ENCODE measurements around the gene SSBP2. TPM values are rescaled to one million over a fixed set of nuclear protein-coding genes. Genes with fewer than 3 reads are reported as not detected.
"Not testable (repeated sequence)": the region's sequence is repeated elsewhere in the genome, so short reads cannot be mapped to it uniquely, and the experiment has no call there.

SSBP2 gene
- polyA plus RNA-seq, 4 donors = 84.8 to 96.7 (median 91.8) TPM

GRCh38 chr5:81544351-81545018 lies 206.4 kb downstream of the SSBP2 start:
- DNase-seq (ENCODE audit: low read depth in 4 of 4, low spot score in 3 of 4) = no peak

GRCh38 chr5:81542242-81542641 lies 208.7 kb downstream of the SSBP2 start:
- DNase-seq (ENCODE audit: low read depth in 4 of 4, low spot score in 3 of 4) = no peak

- DNase-seq (ENCODE audit: low read depth in 4 of 4, low spot score in 3 of 4) = no peak
Observed at GRCh38 chr5:81537905-81538547, 212.9 kb downstream of the SSBP2 start.

- DNase-seq (ENCODE audit: low read depth in 4 of 4, low spot score in 3 of 4) = no peak
Observed at GRCh38 chr5:81534441-81534840, 216.5 kb downstream of the SSBP2 start.

DNA sequence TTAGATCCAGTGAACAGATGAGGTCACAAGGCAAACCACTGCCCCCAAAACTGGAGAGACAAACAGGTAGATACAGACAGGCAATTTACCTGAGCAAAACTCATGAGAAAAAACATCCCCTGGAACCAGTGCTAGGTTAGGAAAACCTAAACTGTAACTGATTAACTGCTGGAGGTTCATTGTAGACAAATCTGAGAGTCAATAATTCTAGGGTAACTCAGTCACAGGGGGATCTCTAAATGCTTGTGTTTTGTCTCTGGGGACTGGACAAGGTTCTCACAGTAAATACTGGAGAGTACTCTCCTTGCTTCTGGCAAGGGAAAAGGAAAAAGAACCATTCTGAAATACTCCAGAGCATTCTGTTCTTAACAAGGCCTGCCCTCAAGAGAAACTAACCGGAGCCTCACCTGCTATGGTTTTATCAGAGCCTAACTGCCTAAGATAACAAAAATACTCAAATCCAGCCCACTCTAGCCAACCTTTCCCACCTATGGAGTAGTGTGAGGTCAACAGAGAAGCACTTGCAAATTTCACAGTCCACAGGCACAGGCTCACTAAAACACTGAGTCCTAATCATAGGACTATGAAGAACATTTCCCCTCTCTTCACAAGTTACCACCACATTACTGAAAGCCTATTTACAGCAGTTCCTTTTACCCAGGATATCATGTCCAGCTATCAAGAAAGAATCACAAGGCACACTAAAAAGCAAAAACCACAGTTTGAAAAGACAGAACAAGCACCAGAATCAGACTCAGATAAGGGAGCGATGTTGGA lies 217.1 kb downstream of the SSBP2 start:
- no peak for DNase-seq (ENCODE audit: low read depth in 4 of 4, low spot score in 3 of 4)

DNA sequence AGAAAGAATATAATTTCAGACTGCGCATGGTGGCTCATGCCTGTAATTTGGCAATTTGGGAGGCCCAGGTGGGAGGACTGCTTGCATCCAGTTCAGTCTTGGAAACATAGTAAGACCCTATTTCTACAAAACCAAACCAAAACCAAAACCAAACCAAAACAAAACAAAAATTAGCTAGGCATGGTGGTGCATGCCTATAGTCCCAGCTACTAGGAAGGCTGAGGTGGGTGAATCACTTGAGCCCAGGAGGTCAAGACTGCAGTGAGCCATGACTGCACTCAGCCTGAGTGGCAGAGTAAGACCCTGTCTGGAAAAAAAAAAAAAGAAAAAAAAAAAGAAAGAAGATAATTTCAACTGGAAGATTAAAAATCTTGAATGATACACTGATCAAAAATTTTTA lies 220.0 kb downstream of the SSBP2 start:
- no peak for DNase-seq (ENCODE audit: low read depth in 4 of 4, low spot score in 3 of 4)

DNA sequence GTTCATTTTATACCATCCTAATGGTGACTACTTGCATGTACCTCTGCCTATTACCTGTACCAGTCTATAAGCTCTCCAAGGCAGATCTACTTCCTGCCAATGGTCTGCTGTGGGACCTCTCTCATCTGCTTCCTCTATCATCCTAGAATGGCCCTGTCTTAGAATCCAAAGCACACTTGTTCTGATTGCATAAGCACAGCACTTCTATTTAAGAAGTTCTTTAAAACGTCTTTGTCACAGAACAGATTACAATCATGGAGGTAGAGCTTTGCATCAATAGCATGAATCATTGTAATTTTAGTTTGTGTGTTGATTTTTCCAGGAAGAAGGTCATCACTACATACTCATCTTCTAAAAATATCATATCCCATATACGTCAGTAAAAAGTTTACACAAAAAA lies 225.2 kb downstream of the SSBP2 start:
- DNase-seq (ENCODE audit: low read depth in 4 of 4, low spot score in 3 of 4) = no peak

- no peak for DNase-seq (ENCODE audit: low read depth in 4 of 4, low spot score in 3 of 4)
Observed at GRCh38 chr5:81524015-81524414, 226.9 kb downstream of the SSBP2 start.

DNA sequence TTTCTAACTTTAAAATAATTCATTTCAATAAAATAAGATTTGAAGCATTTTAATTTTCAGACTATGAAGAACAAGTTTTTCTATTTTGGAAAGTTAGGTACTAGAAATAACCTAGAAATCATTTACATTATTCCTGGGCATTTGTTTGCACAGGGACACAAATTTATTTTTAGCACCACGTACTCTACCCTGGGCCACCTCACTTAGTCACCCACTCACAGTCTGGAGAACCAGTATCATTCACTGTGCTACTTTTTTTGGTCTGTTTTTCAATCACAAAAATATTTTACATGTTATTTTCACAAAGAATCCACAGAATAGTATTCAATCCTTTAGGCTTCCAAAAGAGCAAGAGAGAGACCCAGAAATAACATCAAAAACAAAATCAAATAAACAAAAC lies 228.3 kb downstream of the SSBP2 start:
- DNase-seq (ENCODE audit: low read depth in 4 of 4, low spot score in 3 of 4) = no peak

DNA sequence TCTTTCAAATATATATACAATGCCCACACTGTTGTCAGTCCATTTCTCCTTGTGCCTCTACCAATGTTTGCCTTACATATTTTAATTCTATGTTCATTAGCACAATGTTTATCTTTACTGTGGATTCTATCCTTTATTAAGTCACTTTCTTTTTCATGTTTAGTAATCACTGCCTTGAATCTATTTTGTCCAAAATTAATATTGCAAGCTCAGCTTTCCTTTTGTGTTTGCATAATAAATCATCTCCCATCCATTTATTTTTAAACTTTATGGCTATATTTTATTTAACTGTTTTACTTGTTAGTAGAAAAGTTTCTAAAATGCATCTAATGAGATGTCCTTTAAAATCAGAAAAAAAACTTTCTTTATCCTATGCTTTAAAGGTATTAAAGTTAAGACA lies 230.1 kb downstream of the SSBP2 start:
- DNase-seq (ENCODE audit: low read depth in 4 of 4, low spot score in 3 of 4) = no peak

GRCh38 chr5:81519217-81519905 lies 231.5 kb downstream of the SSBP2 start:
- no peak for DNase-seq (ENCODE audit: low read depth in 4 of 4, low spot score in 3 of 4)

- no peak for DNase-seq (ENCODE audit: low read depth in 4 of 4, low spot score in 3 of 4)
Observed at GRCh38 chr5:81517462-81517861, 233.4 kb downstream of the SSBP2 start.

- DNase-seq (ENCODE audit: low read depth in 4 of 4, low spot score in 3 of 4) = no peak
Observed at GRCh38 chr5:81516091-81516490, 234.8 kb downstream of the SSBP2 start.

- no peak for DNase-seq (ENCODE audit: low read depth in 4 of 4, low spot score in 3 of 4)
Observed at GRCh38 chr5:81513982-81514381, 236.9 kb downstream of the SSBP2 start.

GRCh38 chr5:81513473-81513872 lies 237.4 kb downstream of the SSBP2 start:
- no peak for DNase-seq (ENCODE audit: low read depth in 4 of 4, low spot score in 3 of 4)

DNA sequence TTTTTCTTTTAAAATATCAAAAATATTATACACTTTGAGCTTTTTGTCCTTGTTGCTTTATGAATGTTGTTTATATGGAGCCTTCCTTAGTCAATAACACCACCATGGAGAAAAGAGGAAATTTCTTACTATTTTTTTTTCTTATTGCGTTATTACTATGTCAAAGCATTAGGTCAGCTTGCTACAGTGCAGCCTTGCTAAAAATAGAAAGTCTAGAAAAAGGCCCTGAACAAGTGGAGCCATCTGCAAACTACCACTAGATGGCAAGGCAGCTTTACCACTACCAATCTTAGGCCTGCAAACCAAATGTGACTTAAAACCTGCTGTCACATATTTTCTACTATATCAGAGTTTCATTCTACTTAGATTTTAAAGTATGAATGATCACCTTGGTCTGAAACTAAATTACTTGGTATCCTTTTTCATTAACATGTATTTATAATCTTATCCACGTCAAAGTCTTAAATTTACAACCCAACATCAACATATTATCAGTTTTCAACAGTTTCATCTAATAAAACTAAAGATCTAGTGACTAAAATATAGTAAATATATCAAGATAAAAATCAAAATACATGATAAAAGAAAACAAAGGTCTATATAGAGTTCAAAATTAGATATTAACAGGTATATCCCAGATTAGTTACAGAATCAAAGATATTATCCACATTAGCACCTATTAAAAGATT lies 243.9 kb downstream of the SSBP2 start:
- DNase-seq (ENCODE audit: low read depth in 4 of 4, low spot score in 3 of 4) = peak; percentile 32 to 75 (median 64)

GRCh38 chr5:81506378-81506777 lies 244.5 kb downstream of the SSBP2 start:
- DNase-seq (ENCODE audit: low read depth in 4 of 4, low spot score in 3 of 4) = no peak

GRCh38 chr5:81505672-81506071 lies 245.2 kb downstream of the SSBP2 start:
- no peak for DNase-seq (ENCODE audit: low read depth in 4 of 4, low spot score in 3 of 4)

DNA sequence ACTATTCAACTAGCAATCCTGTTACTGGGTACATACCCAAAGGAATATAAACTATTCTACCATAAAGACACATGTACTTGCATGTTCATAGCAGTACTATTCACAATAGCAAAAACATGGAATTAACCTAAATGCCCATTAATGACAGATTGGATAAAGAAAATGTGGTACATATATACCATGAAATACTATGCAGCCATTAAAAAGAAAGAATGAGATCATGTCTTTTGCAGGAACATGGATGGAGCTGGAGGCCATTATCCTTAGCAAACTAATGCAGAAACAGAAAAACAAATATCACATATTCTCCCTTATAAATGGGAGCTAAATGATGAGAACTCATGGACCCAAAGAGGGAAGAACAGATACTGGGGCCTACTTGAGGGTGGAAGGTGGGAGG lies 247.3 kb downstream of the SSBP2 start:
- DNase-seq (ENCODE audit: low read depth in 4 of 4, low spot score in 3 of 4) = not testable (repeated sequence)

- no peak for DNase-seq (ENCODE audit: low read depth in 4 of 4, low spot score in 3 of 4)
Observed at GRCh38 chr5:81495286-81495685, 255.6 kb downstream of the SSBP2 start.

- DNase-seq (ENCODE audit: low read depth in 4 of 4, low spot score in 3 of 4) = no peak
Observed at GRCh38 chr5:81488862-81489261, 262.0 kb downstream of the SSBP2 start.

All from right renal pelvis (tissue), 4 donors.